HepG2 (cell line): ENCODE measurements around the gene TSACC. TPM values are rescaled to one million over a fixed set of nuclear protein-coding genes. Genes with fewer than 3 reads are reported as not detected.

ENCODE experiments used
- AHR ChIP-seq: IDR thresholded peaks from 2 replicates; pipeline ENCODE4 v1.6.1; 2018; ENCODE audit warnings: missing genetic modification reagents, missing compliant biosample characterization
- ATM ChIP-seq: fragments of 450-650 bp; IDR thresholded peaks from 2 replicates; pipeline ENCODE4 v1.7.1; 2017; ENCODE audit warnings: mild to moderate bottlenecking, borderline replicate concordance
- CTCF ChIP-seq: sonication (generic); formaldehyde crosslinking; IDR thresholded peaks from 2 replicates; pipeline ENCODE4 v1.5.0; 2020; ENCODE audit warnings: mild to moderate bottlenecking, missing genetic modification reagents, moderate library complexity
- ELF3 ChIP-seq: IDR thresholded peaks from 2 replicates; pipeline ENCODE4 v1.6.1; 2016; ENCODE audit warnings: missing genetic modification reagents, missing compliant biosample characterization
- ERF ChIP-seq: IDR thresholded peaks from 2 replicates; pipeline ENCODE4 v1.6.1; 2018; ENCODE audit warnings: missing biosample characterization, missing genetic modification reagents
- FOXK1 ChIP-seq: sonication (generic); formaldehyde crosslinking; IDR thresholded peaks from 2 replicates; pipeline ENCODE4 v1.4.0; 2020; ENCODE audit warnings: low read depth, missing genetic modification reagents, borderline replicate concordance
- KMT2A ChIP-seq: sonication (generic); formaldehyde crosslinking; IDR thresholded peaks from 2 replicates; pipeline ENCODE4 v1.4.0; 2020; ENCODE audit warnings: missing genetic modification reagents
- NCOR1 ChIP-seq: fragments of 200-600 bp; sonication (generic); IDR thresholded peaks from 2 replicates; pipeline ENCODE4 v1.7.0; 2017; ENCODE audit warnings: antibody characterized with exemption, low read length, borderline replicate concordance
- PAF1 ChIP-seq: IDR thresholded peaks from 2 replicates; pipeline ENCODE4 v1.6.1; 2016; ENCODE audit warnings: missing genetic modification reagents, missing compliant biosample characterization
- RARA ChIP-seq: IDR thresholded peaks from 2 replicates; pipeline ENCODE4 v1.6.1; 2016; ENCODE audit warnings: missing genetic modification reagents, missing compliant biosample characterization
- RBM22 ChIP-seq: fragments of 200-400 bp; formaldehyde crosslinking; optimal IDR thresholded peaks from 2 replicates; pipeline ENCODE3; 2017; ENCODE audit warnings: mild to moderate bottlenecking, low read length, moderate library complexity
- RBM39 ChIP-seq: fragments of 200-400 bp; formaldehyde crosslinking; IDR thresholded peaks from one replicate; pipeline ENCODE4 v1.6.1; 2018; ENCODE audit warnings: antibody characterized with exemption, mild to moderate bottlenecking, low read depth, low read length; ENCODE audit not compliant: poor library complexity, severe bottlenecking
- REPIN1 ChIP-seq: sonication (generic); formaldehyde crosslinking; IDR thresholded peaks from 2 replicates; pipeline ENCODE4 v1.8.0; 2022; ENCODE audit warnings: missing genetic modification reagents, low read depth, mild to moderate bottlenecking, borderline replicate concordance
- SIN3B ChIP-seq: fragments of 150-350 bp; IDR thresholded peaks from 2 replicates; pipeline ENCODE4 v1.6.1; 2014; ENCODE audit warnings: low read length
- ZBTB14 ChIP-seq: sonication (generic); formaldehyde crosslinking; IDR thresholded peaks from 2 replicates; pipeline ENCODE4 v1.4.0; 2020; ENCODE audit warnings: missing genetic modification reagents
- ZHX2 ChIP-seq, 2 experiments: sonication (generic) in 1 of 2; formaldehyde crosslinking in 1 of 2; IDR thresholded peaks; 2 replicates each; pipeline versions ENCODE4 v1.6.1 to v1.9.0; 2014 to 2022; ENCODE audit warnings: antibody characterized with exemption in 1 of 2, borderline replicate concordance in 1 of 2, inconsistent platforms in 1 of 2, low read depth in 1 of 2, missing genetic modification reagents in 1 of 2
- ZNF260 ChIP-seq: sonication (generic); formaldehyde crosslinking; IDR thresholded peaks from 2 replicates; pipeline ENCODE4 v1.4.0; 2020; ENCODE audit warnings: missing genetic modification reagents, low read depth, mild to moderate bottlenecking, borderline replicate concordance
- ZNF563 ChIP-seq: sonication (generic); formaldehyde crosslinking; IDR thresholded peaks from 2 replicates; pipeline ENCODE4 v1.8.0; 2022; ENCODE audit warnings: mild to moderate bottlenecking, moderate library complexity, missing genetic modification reagents
- ZNF777 ChIP-seq: sonication (generic); formaldehyde crosslinking; IDR thresholded peaks from 2 replicates; pipeline ENCODE4 v1.4.0; 2020; ENCODE audit warnings: missing genetic modification reagents
- ZNF816 ChIP-seq: sonication (generic); formaldehyde crosslinking; IDR thresholded peaks from 2 replicates; pipeline ENCODE4 v1.8.0; 2022; ENCODE audit warnings: missing genetic modification reagents, mild to moderate bottlenecking, borderline replicate concordance
- ZNF83 ChIP-seq: sonication (generic); formaldehyde crosslinking; IDR thresholded peaks from 2 replicates; pipeline ENCODE4 v1.4.0; 2020; ENCODE audit warnings: missing genetic modification reagents, mild to moderate bottlenecking, borderline replicate concordance
- polyA plus RNA-seq, 8 experiments: library from polyadenylated mRNA; depleted of rRNA in 3 of 8; stranded (reverse) in 7 of 8; unstranded in 1 of 8; fragments of >200 nt; fragmentation: Illumina TruSeq in 4 of 8; extraction: Trizol in 4 of 8; gene quantifications; 2 replicates each; pipeline versions ENCODE4 v1.2.1 to v1.2.3, GENCODE V29; 2011 to 2016; ENCODE audit warnings: low read depth in 4 of 8, missing spikeins in 1 of 8, mixed read lengths in 1 of 8; ENCODE audit not compliant: insufficient read depth in 1 of 8
- total RNA-seq, 5 experiments: library from RNA; depleted of rRNA; stranded (reverse); fragments of >200 nt; fragmentation: Illumina TruSeq; extraction: Trizol; gene quantifications; 2 replicates each; pipeline ENCODE4 v1.2.3, GENCODE V29; 2016; ENCODE audit warnings: low read depth in 1 of 5

TSACC gene
- total and polyA plus RNA-seq, 2 of the 13 experiments (the other 11 are each of a cell fraction or from before 2014, with no cell fraction given): 1.5 to 2.6 TPM

DNA sequence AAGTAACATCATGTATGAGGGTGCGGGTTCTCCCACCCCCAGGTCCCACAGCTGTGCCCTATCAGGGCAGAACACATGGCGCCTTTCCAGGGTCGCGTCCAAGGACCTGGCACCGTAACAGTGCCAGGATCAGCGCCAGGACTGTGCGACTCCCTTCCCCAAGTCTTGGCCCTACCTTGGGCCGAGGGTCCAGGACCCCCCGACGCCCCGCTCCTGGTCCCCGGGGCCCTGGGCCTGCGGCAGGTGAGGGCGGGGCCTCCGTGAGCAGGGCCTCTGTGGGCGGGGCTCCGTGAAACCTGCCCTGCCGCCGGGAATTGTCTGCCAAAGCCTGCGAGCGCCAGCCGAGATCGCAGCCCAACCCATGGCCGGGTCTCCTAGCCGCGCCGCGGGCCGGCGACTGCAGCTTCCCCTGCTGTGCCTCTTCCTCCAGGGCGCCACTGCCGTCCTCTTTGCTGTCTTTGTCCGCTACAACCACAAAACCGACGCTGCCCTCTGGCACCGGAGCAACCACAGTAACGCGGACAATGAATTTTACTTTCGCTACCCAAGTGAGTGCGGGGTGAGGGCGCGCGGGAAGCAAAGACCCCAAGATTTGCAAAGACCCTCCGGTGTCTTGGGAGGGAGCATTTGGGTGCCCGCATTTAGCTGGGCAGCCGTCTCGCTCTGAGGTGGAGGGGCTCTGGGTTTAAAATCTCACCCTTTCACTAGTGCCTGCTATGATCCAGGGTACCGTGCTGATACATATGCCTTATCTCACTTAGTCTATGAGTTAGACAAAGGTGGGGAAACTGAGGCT, 30.8 kb downstream of the TSACC start, which contains the start of gene RHBG (continued):
- peak; percentile 52; the same call in 1 of the 2 replicates for TF ChIP-seq KMT2A (CRISPR knock-in tag)
- 0 out of 2 replicates have a peak, but pooled peaks have one; percentile 11 for TF ChIP-seq ZNF83 (CRISPR knock-in tag)
- TF ChIP-seq AHR (CRISPR knock-in tag): 0 out of 2 replicates have a peak, but pooled peaks have one; percentile 27
- no peak for TF ChIP-seq ZBTB14 (CRISPR knock-in tag)
- TF ChIP-seq ELF3 (CRISPR knock-in tag): peak; percentile 50
- TF ChIP-seq ZHX2 (IDR thresholded peaks at IDR 0.05; ENCODE audit: low read depth): no peak
- no peak for TF ChIP-seq ZHX2 (CRISPR knock-in tag; IDR thresholded peaks at IDR 0.05; ENCODE audit: borderline replicate concordance)
- TF ChIP-seq ZNF260 (CRISPR knock-in tag): no peak
- TF ChIP-seq ERF: 0 out of 2 replicates have a peak, but pooled peaks have one; percentile 48
- TF ChIP-seq NCOR1: no peak
- peak; percentile 44 for TF ChIP-seq RARA (CRISPR knock-in tag)
- TF ChIP-seq CTCF (CRISPR knock-in tag): no peak
- no peak for TF ChIP-seq ZNF816
- no peak for TF ChIP-seq ATM
- peak; percentile 53; the same call in 1 of the 2 replicates for TF ChIP-seq REPIN1
- TF ChIP-seq ZNF777 (CRISPR knock-in tag): 0 out of 2 replicates have a peak, but pooled peaks have one; percentile 53
- no peak for TF ChIP-seq SIN3B
- TF ChIP-seq FOXK1 (CRISPR knock-in tag): 0 out of 2 replicates have a peak, but pooled peaks have one; percentile 15
- no peak for TF ChIP-seq PAF1 (CRISPR knock-in tag)
- peak; percentile 50; the same call in 1 of the 2 replicates for TF ChIP-seq ZNF563
- TF ChIP-seq RBM22: no peak
- TF ChIP-seq RBM39: no peak
